CD14-positive monocyte (primary cell): ENCODE data around the gene ATP11A. TPM values are rescaled to one million over a fixed set of nuclear protein-coding genes. Genes with fewer than 3 reads are reported as not detected.

Experiments used
- DNase-seq, 3 donors: peaks; one replicate each; pipeline ENCODE4 v3.0.0-alpha.2; 2011 to 2022
- H2AFZ ChIP-seq: 2 replicates; pipeline ENCODE4 v1.6.0; 2012; ENCODE audit warnings: mild to moderate bottlenecking, low read depth, low read length, inconsistent platforms; ENCODE audit not compliant: insufficient read depth, poor library complexity, severe bottlenecking
- H3K27ac ChIP-seq, 2 donors: 1 replicate in 1 of 2; 2 replicates in 1 of 2; pipeline ENCODE4 v1.5.1; 2012 to 2013; ENCODE audit warnings: low read length in 2 of 2, control low read depth in 1 of 2, inconsistent platforms in 1 of 2, low read depth in 1 of 2, mild to moderate bottlenecking in 1 of 2
- H3K27me3 ChIP-seq, 2 donors: one replicate each; pipeline versions ENCODE4 v1.6.0 to v1.6.1; 2011 to 2013; ENCODE audit warnings: low read length in 2 of 2; ENCODE audit not compliant: control insufficient read depth in 2 of 2, insufficient read depth in 2 of 2
- H3K36me3 ChIP-seq, 2 donors: replicated peaks in 1 of 2; 1 replicate in 1 of 2; 2 replicates in 1 of 2; pipeline versions ENCODE4 v1.5.1 to v1.6.1; 2012 to 2013; ENCODE audit warnings: low read length in 2 of 2, control low read depth in 1 of 2, inconsistent platforms in 1 of 2, mild to moderate bottlenecking in 1 of 2; ENCODE audit not compliant: insufficient read depth in 2 of 2, control insufficient read depth in 1 of 2
- H3K4me1 ChIP-seq, 2 donors: 1 replicate in 1 of 2; 2 replicates in 1 of 2; pipeline versions ENCODE4 v1.5.1 to v1.6.1; 2012 to 2013; ENCODE audit warnings: low read length in 2 of 2, control low read depth in 1 of 2, inconsistent platforms in 1 of 2, mild to moderate bottlenecking in 1 of 2, moderate library complexity in 1 of 2; ENCODE audit not compliant: insufficient read depth in 2 of 2, control insufficient read depth in 1 of 2
- H3K4me2 ChIP-seq: replicated peaks from 2 replicates; pipeline ENCODE3; 2012; ENCODE audit warnings: low read length, moderate library complexity, mild to moderate bottlenecking; ENCODE audit not compliant: poor library complexity, severe bottlenecking; ENCODE audit errors: extremely low read depth
- H3K4me3 ChIP-seq, 3 experiments: fragments of 200-600 bp in 1 of 3; sonication (generic) in 1 of 3; replicated peaks in 1 of 3; 1 replicate in 2 of 3; 2 replicates in 1 of 3; pipeline ENCODE4 v1.5.1; 2011 to 2013; ENCODE audit warnings: low read length in 3 of 3, mild to moderate bottlenecking in 3 of 3, control low read depth in 2 of 3, low read depth in 2 of 3, inconsistent platforms in 1 of 3, moderate library complexity in 1 of 3
- H3K79me2 ChIP-seq: 2 replicates; pipeline ENCODE4 v1.6.0; 2012; ENCODE audit warnings: mild to moderate bottlenecking, control low read depth, inconsistent platforms, low read length, moderate library complexity; ENCODE audit not compliant: insufficient read depth
- H3K9ac ChIP-seq: 2 replicates; pipeline ENCODE4 v1.6.0; 2017; ENCODE audit warnings: low read length, mild to moderate bottlenecking; ENCODE audit not compliant: insufficient read depth, poor library complexity, severe bottlenecking
- H3K9me3 ChIP-seq, 2 donors: replicated peaks in 1 of 2; 1 replicate in 1 of 2; 2 replicates in 1 of 2; pipeline versions ENCODE4 v1.5.1 to v1.6.1; 2012 to 2013; ENCODE audit warnings: low read length in 2 of 2, control low read depth in 1 of 2; ENCODE audit not compliant: control insufficient read depth in 1 of 2, insufficient read depth in 1 of 2
- H4K20me1 ChIP-seq: 2 replicates; pipeline ENCODE4 v1.6.0; 2012; ENCODE audit warnings: mild to moderate bottlenecking, low read length, control low read depth, moderate library complexity; ENCODE audit not compliant: insufficient read depth
- H3K27ac Mint-ChIP-seq, 7 donors: one replicate each; pipeline ENCODE4 v1.8.0; 2020; ENCODE audit warnings: mild to moderate bottlenecking in 7 of 7, mixed read lengths in 7 of 7, moderate library complexity in 6 of 7, inconsistent platforms in 2 of 7
- H3K27me3 Mint-ChIP-seq, 3 donors: one replicate each; pipeline ENCODE4 v1.8.0; 2021 to 2022; ENCODE audit warnings: low read depth in 3 of 3, mild to moderate bottlenecking in 3 of 3, mixed read lengths in 3 of 3, moderate library complexity in 3 of 3, inconsistent platforms in 1 of 3
- H3K36me3 Mint-ChIP-seq, 2 donors: one replicate each; pipeline ENCODE4 v1.8.0; 2020; ENCODE audit warnings: mixed read lengths in 2 of 2, inconsistent platforms in 1 of 2, mild to moderate bottlenecking in 1 of 2
- H3K4me1 Mint-ChIP-seq: one replicate; pipeline ENCODE4 v1.8.0; 2020; ENCODE audit warnings: mild to moderate bottlenecking, mixed read lengths
- H3K4me3 Mint-ChIP-seq, 2 donors: one replicate each; pipeline ENCODE4 v1.8.0; 2020; ENCODE audit warnings: mild to moderate bottlenecking in 2 of 2, mixed read lengths in 2 of 2, moderate library complexity in 1 of 2
- H3K9me3 Mint-ChIP-seq, 7 donors: one replicate each; pipeline ENCODE4 v1.8.0; 2020 to 2022; ENCODE audit warnings: mixed read lengths in 7 of 7, mild to moderate bottlenecking in 6 of 7, moderate library complexity in 6 of 7, inconsistent platforms in 2 of 7
- WGBS: methylation state at CpG from one replicate; pipeline ENCODE4 v1.1.5; 2013; ENCODE audit warnings: missing lambda C conversion rate; ENCODE audit not compliant: insufficient coverage; 5-methylcytosine and 5-hydroxymethylcytosine counted together
- intact Hi-C, 2 donors: fragments of 100-400 bp; cut with micrococcal nuclease; formaldehyde crosslinking; loops; one replicate each; pipeline versions ENCODE4 v1.15.0 to v1.15.1; 2023
- polyA plus RNA-seq, 3 donors: library from polyadenylated mRNA; depleted of rRNA in 1 of 3; unstranded in 2 of 3; stranded (reverse) in 1 of 3; fragments of 300-500 nt in 2 of 3; fragments of >200 nt in 1 of 3; fragmentation: Illumina TruSeq in 2 of 3; gene quantifications; 1 replicate in 2 of 3; 2 replicates in 1 of 3; pipeline ENCODE4 v1.2.3, GENCODE V29; 2012 to 2021
- TF ChIP-seq, protein P1 (sequence below): fragments of 200-600 bp; IDR thresholded peaks from one replicate; pipeline ENCODE4 v1.8.0; 2022; ENCODE audit warnings: antibody characterized with exemption, mild to moderate bottlenecking

The ATP11A gene
- polyA plus RNA-seq, 3 donors: 7.2 to 45.4 (median 7.6) TPM

GRCh38 chr13:112844879-112845278 lies 155.0 kb downstream of the ATP11A start:
- peaks cover 54% of the 10 kb centered on the region for H4K20me1 ChIP-seq
- no peak overlapping the region for H2AFZ ChIP-seq
- peaks cover 80 to 99% of the 10 kb centered on the region in 2 donors for H3K36me3 ChIP-seq
- no peak overlapping the region for H3K27ac Mint-ChIP-seq
- DNase-seq: peak in 1 of 3 donors; percentile 0
- peaks cover 62 to 86% of the 10 kb centered on the region in 2 donors for H3K36me3 Mint-ChIP-seq
- no peak overlapping the region for H3K4me2 ChIP-seq
- H3K4me1 ChIP-seq: no peaks in the 10 kb centered on the region
- H3K27me3 ChIP-seq: no peaks in the 10 kb centered on the region
- H3K9me3 Mint-ChIP-seq: peaks cover 5 to 22% (median 10%) of the 10 kb centered on the region in 7 donors
- H3K4me3 ChIP-seq: no peak overlapping the region
- H3K4me3 Mint-ChIP-seq: no peak overlapping the region
- TF ChIP-seq, protein P1, sequence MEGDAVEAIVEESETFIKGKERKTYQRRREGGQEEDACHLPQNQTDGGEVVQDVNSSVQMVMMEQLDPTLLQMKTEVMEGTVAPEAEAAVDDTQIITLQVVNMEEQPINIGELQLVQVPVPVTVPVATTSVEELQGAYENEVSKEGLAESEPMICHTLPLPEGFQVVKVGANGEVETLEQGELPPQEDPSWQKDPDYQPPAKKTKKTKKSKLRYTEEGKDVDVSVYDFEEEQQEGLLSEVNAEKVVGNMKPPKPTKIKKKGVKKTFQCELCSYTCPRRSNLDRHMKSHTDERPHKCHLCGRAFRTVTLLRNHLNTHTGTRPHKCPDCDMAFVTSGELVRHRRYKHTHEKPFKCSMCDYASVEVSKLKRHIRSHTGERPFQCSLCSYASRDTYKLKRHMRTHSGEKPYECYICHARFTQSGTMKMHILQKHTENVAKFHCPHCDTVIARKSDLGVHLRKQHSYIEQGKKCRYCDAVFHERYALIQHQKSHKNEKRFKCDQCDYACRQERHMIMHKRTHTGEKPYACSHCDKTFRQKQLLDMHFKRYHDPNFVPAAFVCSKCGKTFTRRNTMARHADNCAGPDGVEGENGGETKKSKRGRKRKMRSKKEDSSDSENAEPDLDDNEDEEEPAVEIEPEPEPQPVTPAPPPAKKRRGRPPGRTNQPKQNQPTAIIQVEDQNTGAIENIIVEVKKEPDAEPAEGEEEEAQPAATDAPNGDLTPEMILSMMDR: no peak
- peaks cover 0 to 3% (median 0%) of the 10 kb centered on the region in 3 donors for H3K27me3 Mint-ChIP-seq
- no peak overlapping the region for H3K27ac ChIP-seq
- intact Hi-C loops: no loop called here
- no peak overlapping the region for H3K9ac ChIP-seq
- WGBS: 99% methylated on average over 10 of the region's 10 CpGs
- H3K79me2 ChIP-seq: no peaks in the 10 kb centered on the region
- no peaks in the 10 kb centered on the region for H3K4me1 Mint-ChIP-seq
- peaks cover 0 to 17% of the 10 kb centered on the region in 2 donors for H3K9me3 ChIP-seq

GRCh38 chr13:112845511-112846144 lies 155.8 kb downstream of the ATP11A start:
- TF ChIP-seq, protein P1: no peak
- Histone ChIP-seq H4K20me1 (peaks cover 52% of the 10 kb centered on the region), H3K79me2 (no peaks in the 10 kb centered on the region), H3K9ac (no peak overlapping the region), H3K27me3 (no peaks in the 10 kb centered on the region), H3K4me2 (no peak overlapping the region), H3K36me3 (peaks cover 84 to 99% of the 10 kb centered on the region in 2 donors), H2AFZ (no peak overlapping the region), H3K9me3 (peaks cover 0 to 17% of the 10 kb centered on the region in 2 donors), H3K27ac (no peak overlapping the region), H3K4me3 (no peak overlapping the region), H3K4me1 (no peaks in the 10 kb centered on the region)
- intact Hi-C loops: no loop called here
- H3K27ac Mint-ChIP-seq: no peak overlapping the region
- peaks cover 5 to 22% (median 9%) of the 10 kb centered on the region in 7 donors for H3K9me3 Mint-ChIP-seq
- H3K27me3 Mint-ChIP-seq: peaks cover 0 to 3% (median 0%) of the 10 kb centered on the region in 3 donors
- 93% methylated on average over 17 of the region's 23 CpGs for WGBS
- peaks cover 65 to 88% of the 10 kb centered on the region in 2 donors for H3K36me3 Mint-ChIP-seq
- no peaks in the 10 kb centered on the region for H3K4me1 Mint-ChIP-seq
- no peak overlapping the region for H3K4me3 Mint-ChIP-seq
- DNase-seq: no peak
